DND-41 (cell line): ENCODE measurements around the gene LRRC15.

Source experiments
- CTCF ChIP-seq: IDR thresholded peaks from 2 replicates; pipeline ENCODE4 v1.5.1; 2012; ENCODE audit warnings: borderline replicate concordance, low read length, moderate library complexity, mild to moderate bottlenecking; ENCODE audit not compliant: poor library complexity, severe bottlenecking; ENCODE audit errors: extremely low read depth
- EZH2 ChIP-seq: IDR thresholded peaks from 3 replicates; pipeline ENCODE4 v1.6.1; 2012; ENCODE audit warnings: borderline replicate concordance, low read depth, mild to moderate bottlenecking, moderate library complexity, low read length, inconsistent platforms; ENCODE audit not compliant: severe bottlenecking

DNA sequence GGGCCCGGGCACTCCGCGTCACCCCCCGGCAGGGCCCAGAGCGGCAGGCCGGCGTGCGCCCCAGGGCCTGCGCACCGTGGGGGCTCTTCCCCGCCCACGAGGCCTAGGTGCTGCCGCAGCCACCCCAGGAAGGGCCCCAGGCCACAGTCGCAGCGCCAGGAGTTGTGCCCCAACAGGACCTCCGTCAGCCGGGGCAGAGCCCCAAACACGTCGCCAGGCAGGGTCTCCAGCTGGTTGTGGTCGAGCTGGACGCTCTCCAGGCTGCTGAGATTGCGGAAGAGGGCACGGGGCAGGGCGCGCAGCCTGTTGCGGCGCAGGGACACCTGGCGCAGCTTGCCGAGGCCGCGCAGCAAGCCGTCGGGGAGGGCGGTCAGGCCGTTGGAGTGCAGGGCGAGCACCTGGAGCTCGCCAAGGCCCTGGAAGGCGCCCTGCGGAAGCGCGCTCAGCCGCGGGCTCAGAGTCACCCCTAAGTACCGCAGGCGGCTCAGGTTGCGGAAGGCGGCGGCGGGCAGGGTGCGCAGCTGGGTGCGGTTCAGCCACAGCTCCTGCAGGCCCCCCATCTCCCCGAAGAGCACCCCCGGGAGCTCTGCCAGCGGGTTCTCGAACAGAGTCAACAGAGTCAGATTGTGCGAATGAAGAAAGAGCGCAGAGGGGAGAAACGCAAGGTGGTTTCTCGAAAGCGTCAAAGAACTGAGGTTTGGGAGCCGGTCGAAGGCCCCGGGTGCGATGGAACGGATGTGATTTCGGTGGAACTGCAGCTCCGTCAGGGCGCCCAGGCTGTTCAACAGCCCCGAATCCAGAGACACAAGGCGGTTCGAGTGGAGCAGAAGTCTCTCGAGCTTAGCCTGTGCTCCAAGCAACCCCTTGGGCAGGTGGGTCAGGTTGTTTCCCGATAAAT lies 27.6 kb upstream of the LRRC15 start:
- TF ChIP-seq CTCF: no peak
- no peak for TF ChIP-seq EZH2
